H9 (cell line): ENCODE results near the gene ULK1. TPM values are rescaled to one million over a fixed set of nuclear protein-coding genes. Genes with fewer than 3 reads are reported as not detected.

Source experiments
- DNase-seq: peaks from one replicate; pipeline ENCODE4 v3.0.0-alpha.2; 2017
- H2AFZ ChIP-seq: one replicate; pipeline ENCODE4 v1.6.1; 2013; ENCODE audit warnings: mild to moderate bottlenecking, low read length, control low read depth, moderate library complexity
- H2AK5ac ChIP-seq: 2 replicates; pipeline ENCODE4 v1.6.1; 2013; ENCODE audit warnings: low read length, control low read depth, mixed read lengths; ENCODE audit not compliant: insufficient read length
- H2BK120ac ChIP-seq: one replicate; pipeline ENCODE4 v1.6.1; 2013; ENCODE audit warnings: low read depth, mild to moderate bottlenecking, low read length, control low read depth, inconsistent platforms; ENCODE audit not compliant: poor library complexity, severe bottlenecking
- H2BK12ac ChIP-seq: 2 replicates; pipeline ENCODE4 v1.6.1; 2013; ENCODE audit warnings: low read length, control low read depth, mixed read lengths, low read depth; ENCODE audit not compliant: insufficient read length
- H2BK15ac ChIP-seq: 2 replicates; pipeline ENCODE4 v1.6.1; 2013; ENCODE audit warnings: low read depth, low read length, control low read depth
- H2BK20ac ChIP-seq: one replicate; pipeline ENCODE4 v1.6.1; 2013; ENCODE audit warnings: low read depth, mild to moderate bottlenecking, low read length, control low read depth, inconsistent platforms; ENCODE audit not compliant: poor library complexity, severe bottlenecking
- H2BK5ac ChIP-seq: 2 replicates; pipeline ENCODE4 v1.6.1; 2013; ENCODE audit warnings: low read length, control low read depth, mixed read lengths; ENCODE audit not compliant: insufficient read length
- H3K14ac ChIP-seq: 2 replicates; pipeline ENCODE4 v1.6.1; 2013; ENCODE audit warnings: low read length, control low read depth; ENCODE audit not compliant: insufficient read depth
- H3K18ac ChIP-seq: 2 replicates; pipeline ENCODE4 v1.6.1; 2013; ENCODE audit warnings: low read depth, mild to moderate bottlenecking, mixed read lengths, low read length, control low read depth; ENCODE audit not compliant: insufficient read length
- H3K23ac ChIP-seq: 2 replicates; pipeline ENCODE4 v1.6.1; 2013; ENCODE audit warnings: low read length, control low read depth, mixed read lengths, low read depth; ENCODE audit not compliant: insufficient read length
- H3K23me2 ChIP-seq: 2 replicates; pipeline ENCODE4 v1.6.1; 2013; ENCODE audit warnings: low read depth, mild to moderate bottlenecking, mixed read lengths, low read length, control low read depth; ENCODE audit not compliant: insufficient read length, poor library complexity, severe bottlenecking
- H3K27ac ChIP-seq: 2 replicates; pipeline ENCODE4 v1.5.1; 2013; ENCODE audit warnings: low read length, control low read depth, mixed read lengths, low read depth; ENCODE audit not compliant: insufficient read length
- H3K27me3 ChIP-seq: 2 replicates; pipeline ENCODE4 v1.6.1; 2013; ENCODE audit warnings: low read length, control low read depth, inconsistent platforms; ENCODE audit not compliant: insufficient read depth
- H3K4ac ChIP-seq: 2 replicates; pipeline ENCODE4 v1.6.1; 2013; ENCODE audit warnings: low read depth, mild to moderate bottlenecking, control low read depth, inconsistent platforms, low read length, moderate library complexity
- H3K4me1 ChIP-seq: 2 replicates; pipeline ENCODE4 v1.6.1; 2013; ENCODE audit warnings: low read length, control low read depth, inconsistent platforms; ENCODE audit not compliant: insufficient read depth
- H3K4me2 ChIP-seq: 2 replicates; pipeline ENCODE4 v1.6.1; 2013; ENCODE audit warnings: low read length, control low read depth, mixed read lengths; ENCODE audit not compliant: insufficient read length, insufficient read depth
- H3K56ac ChIP-seq: 2 replicates; pipeline ENCODE4 v1.6.1; 2013; ENCODE audit warnings: low read depth, mild to moderate bottlenecking, mixed read lengths, low read length, control low read depth; ENCODE audit not compliant: insufficient read length
- H3K79me1 ChIP-seq: 2 replicates; pipeline ENCODE4 v1.6.1; 2013; ENCODE audit warnings: low read depth, mild to moderate bottlenecking, moderate library complexity, low read length, control low read depth, inconsistent platforms; ENCODE audit not compliant: insufficient read depth, poor library complexity, severe bottlenecking
- H3K79me2 ChIP-seq: 2 replicates; pipeline ENCODE4 v1.6.1; 2013; ENCODE audit warnings: low read length, control low read depth, inconsistent platforms; ENCODE audit not compliant: insufficient read depth
- H3K9ac ChIP-seq: 2 replicates; pipeline ENCODE4 v1.6.1; 2013; ENCODE audit warnings: low read length, control low read depth, mixed read lengths; ENCODE audit not compliant: insufficient read length; ENCODE audit errors: extremely low read depth
- H3K9me3 ChIP-seq: one replicate; pipeline ENCODE4 v1.6.1; 2013; ENCODE audit warnings: low read depth, low read length, inconsistent platforms; ENCODE audit not compliant: control insufficient read depth
- H3T11ph ChIP-seq: one replicate; pipeline ENCODE4 v1.6.1; 2013; ENCODE audit warnings: mild to moderate bottlenecking, low read length, control low read depth, inconsistent platforms
- H4K20me1 ChIP-seq: one replicate; pipeline ENCODE4 v1.6.1; 2013; ENCODE audit not compliant: control insufficient read depth, insufficient read length, insufficient read depth
- H4K5ac ChIP-seq: 2 replicates; pipeline ENCODE4 v1.6.1; 2013; ENCODE audit warnings: low read depth, mild to moderate bottlenecking, mixed read lengths, low read length, control low read depth; ENCODE audit not compliant: insufficient read length
- H4K8ac ChIP-seq: replicated peaks from 2 replicates; pipeline ENCODE4 v1.6.1; 2013; ENCODE audit warnings: low read length, control low read depth, mixed read lengths, low read depth; ENCODE audit not compliant: insufficient read length
- H4K91ac ChIP-seq: 2 replicates; pipeline ENCODE4 v1.6.1; 2013; ENCODE audit warnings: low read depth, mild to moderate bottlenecking, moderate library complexity, mixed read lengths, low read length, control low read depth; ENCODE audit not compliant: insufficient read length
- H3K27ac Mint-ChIP-seq, 3 experiments: 2 replicates in 2 of 3; 3 replicates in 1 of 3; pipeline ENCODE4 v1.8.0; 2020 to 2021; ENCODE audit warnings: mixed read lengths in 3 of 3, mild to moderate bottlenecking in 1 of 3, moderate library complexity in 1 of 3
- H3K27me3 Mint-ChIP-seq: 2 replicates; pipeline ENCODE4 v1.8.0; 2021; ENCODE audit warnings: low read depth, mild to moderate bottlenecking, moderate library complexity, mixed read lengths
- H3K36me3 Mint-ChIP-seq, 3 experiments: 2 replicates in 2 of 3; 3 replicates in 1 of 3; pipeline ENCODE4 v1.8.0; 2020 to 2021; ENCODE audit warnings: low read depth in 3 of 3, mixed read lengths in 3 of 3; ENCODE audit not compliant: insufficient read depth in 1 of 3
- H3K4me1 Mint-ChIP-seq, 2 experiments: 2 replicates each; pipeline ENCODE4 v1.8.0; 2020; ENCODE audit warnings: mixed read lengths in 2 of 2
- H3K4me3 Mint-ChIP-seq, 2 experiments: 2 replicates in 1 of 2; 3 replicates in 1 of 2; pipeline ENCODE4 v1.8.0; 2020 to 2021; ENCODE audit warnings: mild to moderate bottlenecking in 2 of 2, mixed read lengths in 2 of 2, moderate library complexity in 1 of 2
- H3K9me3 Mint-ChIP-seq, 2 experiments: 2 replicates in 1 of 2; 3 replicates in 1 of 2; pipeline ENCODE4 v1.8.0; 2020; ENCODE audit warnings: mild to moderate bottlenecking in 2 of 2, mixed read lengths in 2 of 2, moderate library complexity in 1 of 2
- WGBS: extraction: QIAGEN DNeasy Blood & Tissue Kit; methylation state at CpG from one replicate; pipeline ENCODE4 v1.1.7; 2013; ENCODE audit warnings: missing lambda C conversion rate, low lambda C conversion rate, mixed read lengths; ENCODE audit not compliant: insufficient read length; ENCODE audit errors: extremely low coverage; 5-methylcytosine and 5-hydroxymethylcytosine counted together
- total RNA-seq: library from RNA; stranded (reverse); gene quantifications from 2 replicates; pipeline ENCODE4 v1.2.1, GENCODE V29; 2021
- TF ChIP-seq, protein P1 (sequence below): fragments of 200-600 bp; sonication (generic); conservative IDR thresholded peaks from 3 replicates; pipeline ENCODE4 v1.8.0; 2021; ENCODE audit warnings: antibody characterized with exemption, mild to moderate bottlenecking

ULK1 gene
- total RNA-seq, 1 experiment from 2014 or later, result 57.2 TPM

DNA sequence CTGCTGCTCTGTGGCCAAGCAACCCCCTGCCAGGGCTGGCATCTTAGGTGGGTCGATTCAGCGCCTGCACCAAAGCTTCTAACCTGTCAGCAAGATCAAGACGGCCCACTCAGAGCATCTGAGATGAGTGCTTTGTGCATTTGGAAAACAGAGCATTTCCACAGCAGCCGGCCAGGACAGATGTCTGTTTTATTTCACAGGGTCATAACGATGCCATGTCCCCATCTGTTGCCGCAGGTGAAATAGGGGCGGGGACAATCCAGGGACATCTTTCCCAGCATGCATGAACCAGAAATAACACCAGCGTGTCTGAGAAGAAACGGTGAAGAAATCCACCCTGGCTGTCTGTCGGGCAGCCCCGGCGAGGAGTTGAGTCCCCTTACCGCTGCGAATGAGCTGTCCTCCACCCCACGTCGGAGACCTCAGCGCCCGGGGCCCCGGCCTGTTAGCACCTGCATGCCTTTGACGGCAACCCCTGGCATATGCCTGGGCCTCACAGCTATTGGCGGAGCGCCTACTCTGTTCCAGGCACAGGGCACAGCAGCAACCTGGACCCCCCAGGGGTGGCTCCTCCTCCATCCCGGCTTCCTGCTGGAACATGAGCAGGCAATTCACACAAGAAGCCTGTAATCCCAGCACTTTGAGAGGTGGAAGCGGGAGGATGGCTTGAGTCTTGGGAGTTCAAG is 30.6 kb upstream of the ULK1 start:
- no CpG with 5 or more reads among the region's 24 CpGs for WGBS
- H2BK15ac ChIP-seq, result no peak overlapping the region
- H3K4me1 ChIP-seq, result peaks cover 4% of the 10 kb centered on the region; the same call in 1 of the 2 replicates
- no peaks in the 10 kb centered on the region for H3K79me1 ChIP-seq
- no peaks in the 10 kb centered on the region for H3K9me3 ChIP-seq
- no peak overlapping the region for H3K14ac ChIP-seq
- no peak overlapping the region for H3K4me2 ChIP-seq
- Mint-ChIP-seq H3K27me3 (peaks cover 3% of the 10 kb centered on the region), H3K9me3 (no peaks in the 10 kb centered on the region; a peak in 1 of 5 replicates), H3K4me1 (peaks cover 24 to 40% of the 10 kb centered on the region in 2 experiments), H3K4me3 (no peak overlapping the region), H3K36me3 (peaks cover 0 to 5% (median 0%) of the 10 kb centered on the region in 3 experiments; a peak in 2 of 7 replicates), H3K27ac (peak overlapping the region in 1 of 3 experiments; percentile 53; a peak in 1 of 7 replicates)
- H2BK120ac ChIP-seq, result no peak overlapping the region
- H3K23me2 ChIP-seq, result no peaks in the 10 kb centered on the region
- no peak overlapping the region for H2BK20ac ChIP-seq
- DNase-seq, result peak; percentile 52
- H3K79me2 ChIP-seq, result no peaks in the 10 kb centered on the region
- H4K20me1 ChIP-seq, result no peaks in the 10 kb centered on the region
- no peak overlapping the region for H4K8ac ChIP-seq
- H2BK12ac ChIP-seq, result no peak overlapping the region
- H4K5ac ChIP-seq, result no peak overlapping the region
- TF ChIP-seq, protein P1, sequence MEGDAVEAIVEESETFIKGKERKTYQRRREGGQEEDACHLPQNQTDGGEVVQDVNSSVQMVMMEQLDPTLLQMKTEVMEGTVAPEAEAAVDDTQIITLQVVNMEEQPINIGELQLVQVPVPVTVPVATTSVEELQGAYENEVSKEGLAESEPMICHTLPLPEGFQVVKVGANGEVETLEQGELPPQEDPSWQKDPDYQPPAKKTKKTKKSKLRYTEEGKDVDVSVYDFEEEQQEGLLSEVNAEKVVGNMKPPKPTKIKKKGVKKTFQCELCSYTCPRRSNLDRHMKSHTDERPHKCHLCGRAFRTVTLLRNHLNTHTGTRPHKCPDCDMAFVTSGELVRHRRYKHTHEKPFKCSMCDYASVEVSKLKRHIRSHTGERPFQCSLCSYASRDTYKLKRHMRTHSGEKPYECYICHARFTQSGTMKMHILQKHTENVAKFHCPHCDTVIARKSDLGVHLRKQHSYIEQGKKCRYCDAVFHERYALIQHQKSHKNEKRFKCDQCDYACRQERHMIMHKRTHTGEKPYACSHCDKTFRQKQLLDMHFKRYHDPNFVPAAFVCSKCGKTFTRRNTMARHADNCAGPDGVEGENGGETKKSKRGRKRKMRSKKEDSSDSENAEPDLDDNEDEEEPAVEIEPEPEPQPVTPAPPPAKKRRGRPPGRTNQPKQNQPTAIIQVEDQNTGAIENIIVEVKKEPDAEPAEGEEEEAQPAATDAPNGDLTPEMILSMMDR, result no peak
- H2AFZ ChIP-seq, result no peak overlapping the region
- no peak overlapping the region for H3K9ac ChIP-seq
- no peak overlapping the region for H2AK5ac ChIP-seq
- no peak overlapping the region for H2BK5ac ChIP-seq
- H3K27me3 ChIP-seq, result no peaks in the 10 kb centered on the region
- H3K27ac ChIP-seq, result no peak overlapping the region
- no peak overlapping the region for H3K56ac ChIP-seq
- H4K91ac ChIP-seq, result no peak overlapping the region
- H3K4ac ChIP-seq, result no peak overlapping the region
- H3K18ac ChIP-seq, result no peak overlapping the region
- H3T11ph ChIP-seq, result no peak overlapping the region
- H3K23ac ChIP-seq, result no peak overlapping the region
